GM12878 (cell line): ENCODE data around the gene VSIG10L2.

ENCODE experiments used
- HDGF ChIP-seq: fragments of 450-650 bp; IDR thresholded peaks from 2 replicates; pipeline ENCODE4 v1.6.1; 2016; ENCODE audit warnings: antibody characterized with exemption
- TF ChIP-seq, protein P1 (sequence below): IDR thresholded peaks from 2 replicates; pipeline ENCODE4 v1.6.1; 2011; ENCODE audit warnings: low read depth, low read length, improper control_type of control experiment, borderline replicate concordance
- TF ChIP-seq, protein P2 (sequence below), 3 experiments: IDR thresholded peaks in 2 of 3; conservative IDR thresholded peaks in 1 of 3; 2 replicates each; pipeline ENCODE4 v1.5.1; 2011; ENCODE audit warnings: low read depth in 3 of 3, low read length in 3 of 3, mild to moderate bottlenecking in 3 of 3, control low read depth in 2 of 3, moderate library complexity in 2 of 3, inconsistent platforms in 1 of 3, mixed read lengths in 1 of 3; ENCODE audit not compliant: control insufficient read depth in 2 of 3, insufficient read depth in 1 of 3; ENCODE audit errors: extremely low read depth in 1 of 3

DNA sequence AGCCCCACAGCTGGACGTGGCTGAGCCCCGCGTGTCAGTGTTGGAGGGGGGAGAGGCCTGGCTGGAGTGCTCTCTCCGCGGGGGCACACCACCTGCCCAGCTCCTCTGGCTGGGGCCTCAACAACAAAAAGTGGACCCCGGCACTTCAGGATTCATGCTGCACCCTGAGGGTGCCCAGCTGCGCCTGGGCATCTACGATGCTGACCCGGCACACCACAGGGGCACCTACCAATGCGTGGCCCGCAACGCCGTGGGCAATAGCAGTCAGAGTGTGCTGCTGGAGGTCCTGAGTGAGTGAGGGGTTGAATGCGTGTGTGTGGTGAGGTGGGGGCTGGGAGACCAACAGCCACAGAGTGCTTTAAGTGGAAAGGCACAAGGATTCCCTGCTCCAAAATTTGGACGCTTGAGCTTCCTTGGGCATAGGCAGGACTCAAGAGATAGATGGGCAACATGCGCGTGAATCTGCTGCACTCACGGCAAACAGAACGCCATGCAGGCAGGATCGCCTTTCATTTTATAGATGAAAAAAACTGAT lies 7.6 kb downstream of the VSIG10L2 start:
- no peak for TF ChIP-seq HDGF
- TF ChIP-seq, protein P1, sequence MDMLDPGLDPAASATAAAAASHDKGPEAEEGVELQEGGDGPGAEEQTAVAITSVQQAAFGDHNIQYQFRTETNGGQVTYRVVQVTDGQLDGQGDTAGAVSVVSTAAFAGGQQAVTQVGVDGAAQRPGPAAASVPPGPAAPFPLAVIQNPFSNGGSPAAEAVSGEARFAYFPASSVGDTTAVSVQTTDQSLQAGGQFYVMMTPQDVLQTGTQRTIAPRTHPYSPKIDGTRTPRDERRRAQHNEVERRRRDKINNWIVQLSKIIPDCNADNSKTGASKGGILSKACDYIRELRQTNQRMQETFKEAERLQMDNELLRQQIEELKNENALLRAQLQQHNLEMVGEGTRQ = no peak
- TF ChIP-seq, protein P2, sequence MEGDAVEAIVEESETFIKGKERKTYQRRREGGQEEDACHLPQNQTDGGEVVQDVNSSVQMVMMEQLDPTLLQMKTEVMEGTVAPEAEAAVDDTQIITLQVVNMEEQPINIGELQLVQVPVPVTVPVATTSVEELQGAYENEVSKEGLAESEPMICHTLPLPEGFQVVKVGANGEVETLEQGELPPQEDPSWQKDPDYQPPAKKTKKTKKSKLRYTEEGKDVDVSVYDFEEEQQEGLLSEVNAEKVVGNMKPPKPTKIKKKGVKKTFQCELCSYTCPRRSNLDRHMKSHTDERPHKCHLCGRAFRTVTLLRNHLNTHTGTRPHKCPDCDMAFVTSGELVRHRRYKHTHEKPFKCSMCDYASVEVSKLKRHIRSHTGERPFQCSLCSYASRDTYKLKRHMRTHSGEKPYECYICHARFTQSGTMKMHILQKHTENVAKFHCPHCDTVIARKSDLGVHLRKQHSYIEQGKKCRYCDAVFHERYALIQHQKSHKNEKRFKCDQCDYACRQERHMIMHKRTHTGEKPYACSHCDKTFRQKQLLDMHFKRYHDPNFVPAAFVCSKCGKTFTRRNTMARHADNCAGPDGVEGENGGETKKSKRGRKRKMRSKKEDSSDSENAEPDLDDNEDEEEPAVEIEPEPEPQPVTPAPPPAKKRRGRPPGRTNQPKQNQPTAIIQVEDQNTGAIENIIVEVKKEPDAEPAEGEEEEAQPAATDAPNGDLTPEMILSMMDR (IDR thresholded peaks at IDR 0.05 in 2 of 3, conservative IDR thresholded peaks at IDR 0.05 in 1 of 3; ENCODE audit: control insufficient read depth in 2 of 3, extremely low read depth in 1 of 3, insufficient read depth in 1 of 3, low read depth in 3 of 3, low read length in 3 of 3) = no peak
